Ishikawa (cell line): ENCODE measurements around the gene SRRM5.
A peak's percentile ranks its signal among the peaks of the same experiment; 100 is the strongest.

Source experiments
- CEBPB ChIP-seq: IDR thresholded peaks from 2 replicates; pipeline ENCODE4 v1.6.1; 2012
- CREB1 ChIP-seq: IDR thresholded peaks from 2 replicates; pipeline ENCODE4 v1.6.1; 2012; ENCODE audit warnings: low read depth
- EGR1 ChIP-seq: IDR thresholded peaks from 2 replicates; pipeline ENCODE4 v1.6.1; 2012
- EP300 ChIP-seq: IDR thresholded peaks from 2 replicates; pipeline ENCODE4 v1.6.1; 2012; ENCODE audit warnings: borderline replicate concordance
- FOXM1 ChIP-seq: IDR thresholded peaks from 2 replicates; pipeline ENCODE4 v1.6.1; 2012; ENCODE audit warnings: low read depth, borderline replicate concordance
- MAX ChIP-seq: IDR thresholded peaks from 2 replicates; pipeline ENCODE4 v1.6.1; 2012
- NFIC ChIP-seq: IDR thresholded peaks from 2 replicates; pipeline ENCODE4 v1.6.1; 2012
- RAD21 ChIP-seq: IDR thresholded peaks from 2 replicates; pipeline ENCODE4 v1.6.1; 2012; ENCODE audit warnings: low read depth
- REST ChIP-seq: IDR thresholded peaks from 2 replicates; pipeline ENCODE4 v1.6.1; 2012; ENCODE audit warnings: low read depth, mild to moderate bottlenecking
- TAF1 ChIP-seq: IDR thresholded peaks from 2 replicates; pipeline ENCODE4 v1.6.1; 2012; ENCODE audit warnings: low read depth, mild to moderate bottlenecking
- TCF12 ChIP-seq: IDR thresholded peaks from 2 replicates; pipeline ENCODE4 v1.6.1; 2012; ENCODE audit warnings: low read depth
- TEAD4 ChIP-seq: IDR thresholded peaks from 2 replicates; pipeline ENCODE4 v1.6.1; 2012
- USF1 ChIP-seq: IDR thresholded peaks from 2 replicates; pipeline ENCODE4 v1.6.1; 2012
- YY1 ChIP-seq: IDR thresholded peaks from 2 replicates; pipeline ENCODE4 v1.6.1; 2012; ENCODE audit warnings: low read depth
- ZBTB7A ChIP-seq: IDR thresholded peaks from 2 replicates; pipeline ENCODE4 v1.6.1; 2012; ENCODE audit warnings: low read depth

Gene SRRM5

GRCh38 chr19:43594710-43595604, 16.9 kb upstream of the SRRM5 start:
- TF ChIP-seq CEBPB = no peak
- TF ChIP-seq RAD21 = peak; percentile 40; the same call in 1 of the 2 replicates

GRCh38 chr19:43595605-43595998, 16.3 kb upstream of the SRRM5 start:
- TF ChIP-seq YY1 = no peak
- no peak; the same call in 1 of the 2 replicates for TF ChIP-seq NFIC
- TF ChIP-seq USF1 = no peak
- no peak for TF ChIP-seq ZBTB7A
- TF ChIP-seq CREB1 = no peak
- no peak for TF ChIP-seq EGR1
- TF ChIP-seq MAX = no peak
- no peak for TF ChIP-seq REST
- no peak for TF ChIP-seq RAD21
- TF ChIP-seq TEAD4 = no peak
- TF ChIP-seq CEBPB = no peak
- no peak for TF ChIP-seq FOXM1
- TF ChIP-seq TCF12 = no peak
- no peak for TF ChIP-seq TAF1
- no peak for TF ChIP-seq EP300

- peak; percentile 10 for TF ChIP-seq MAX
- TF ChIP-seq TCF12 = peak; percentile 28; the same call in 1 of the 2 replicates
- 0 out of 2 replicates have a peak, but pooled peaks have one; percentile 7 for TF ChIP-seq YY1
- TF ChIP-seq EGR1 = peak; percentile 64; the same call in 1 of the 2 replicates
- no peak for TF ChIP-seq TEAD4
- peak; percentile 70 for TF ChIP-seq TAF1
- 0 out of 2 replicates have a peak, but pooled peaks have one; percentile 4 for TF ChIP-seq NFIC
- no peak for TF ChIP-seq RAD21
- TF ChIP-seq CREB1 = peak; percentile 98
- no peak for TF ChIP-seq REST
- TF ChIP-seq EP300 = peak; percentile 22; the same call in 1 of the 2 replicates
- no peak for TF ChIP-seq CEBPB
Measured at GRCh38 chr19:43595999-43596841, 15.7 kb upstream of the SRRM5 start, which contains the start of the genes IRGQ and ZNF576. IRGQ (minus strand) TSS chr19:43596134; CDS start chr19:43595338, 796 bp downstream. ZNF576 (plus strand) TSS chr19:43596595; CDS start chr19:43597109, 514 bp downstream.

- TF ChIP-seq EP300 = no peak
- TF ChIP-seq NFIC = no peak
- TF ChIP-seq CEBPB = no peak
- TF ChIP-seq EGR1 = no peak
- TF ChIP-seq TCF12 = no peak
- TF ChIP-seq MAX = no peak
- no peak for TF ChIP-seq USF1
- no peak for TF ChIP-seq YY1
- TF ChIP-seq RAD21 = no peak
- TF ChIP-seq CREB1 = no peak
- no peak for TF ChIP-seq REST
- no peak for TF ChIP-seq TEAD4
- TF ChIP-seq FOXM1 = no peak
Measured at GRCh38 chr19:43596842-43597461, 14.9 kb upstream of the SRRM5 start.
